OCI-LY3 (cell line): ENCODE data around the gene SMCO2.
A peak's percentile ranks its signal among the peaks of the same experiment; 100 is the strongest.

Source experiments
- H2AFZ ChIP-seq: fragments of 200-600, 300-600 bp; shearing (Covaris generic); 2 replicates; pipeline ENCODE4 v1.6.0; 2014; ENCODE audit warnings: antibody characterized with exemption, low read depth, low read length
- H3K27ac ChIP-seq: fragments of 200-600, 300-600 bp; sonication (generic); 2 replicates; pipeline ENCODE4 v1.5.1; 2014; ENCODE audit warnings: mild to moderate bottlenecking, low read length, moderate library complexity, mixed read lengths
- H3K27me3 ChIP-seq: fragments of 200-600, 300-600 bp; sonication (generic); 2 replicates; pipeline ENCODE4 v1.6.1; 2014; ENCODE audit warnings: low read depth, low read length, mixed read lengths
- H3K36me3 ChIP-seq: fragments of 200-600, 300-600 bp; sonication (generic); replicated peaks from 2 replicates; pipeline ENCODE3; 2014; ENCODE audit warnings: low read depth, low read length, mixed read lengths
- H3K4me1 ChIP-seq: fragments of 300-600, 200-600 bp; sonication (generic); 2 replicates; pipeline ENCODE4 v1.6.1; 2014; ENCODE audit warnings: low read length, mixed read lengths
- H3K4me2 ChIP-seq: fragments of 200-600, 300-600 bp; sonication (generic); 2 replicates; pipeline ENCODE4 v1.6.1; 2014; ENCODE audit warnings: low read length, mixed read lengths
- H3K4me3 ChIP-seq: fragments of 300-600, 200-600 bp; sonication (generic); 2 replicates; pipeline ENCODE4 v1.5.1; 2014; ENCODE audit warnings: antibody characterized with exemption, mild to moderate bottlenecking, low read length, moderate library complexity
- H3K79me2 ChIP-seq: fragments of 300-600, 200-600 bp; shearing (Covaris generic); 2 replicates; pipeline ENCODE4 v1.6.1; 2014; ENCODE audit warnings: mild to moderate bottlenecking, low read length, mixed read lengths
- H3K9ac ChIP-seq: fragments of 300-600, 200-600 bp; shearing (Covaris generic); 2 replicates; pipeline ENCODE4 v1.6.0; 2014; ENCODE audit warnings: mild to moderate bottlenecking, low read length, moderate library complexity
- H3K9me3 ChIP-seq: fragments of 200-600, 300-600 bp; shearing (Covaris generic); 2 replicates; pipeline ENCODE4 v1.6.1; 2014; ENCODE audit warnings: low read length, mixed read lengths; ENCODE audit not compliant: insufficient read depth
- H4K20me1 ChIP-seq: fragments of 200-600, 300-600 bp; sonication (generic); 2 replicates; pipeline ENCODE4 v1.6.1; 2016; ENCODE audit warnings: low read length, mixed read lengths; ENCODE audit not compliant: insufficient read depth
- EZH2phosphoT487 ChIP-seq: fragments of 200-600 bp; shearing (Covaris generic); IDR thresholded peaks from 2 replicates; pipeline ENCODE4 v1.6.1; 2018; ENCODE audit warnings: antibody characterized with exemption, mixed run types, low read depth
- TF ChIP-seq, protein P1 (sequence below): fragments of 200-600, 300-600 bp; sonication (generic); IDR thresholded peaks from 2 replicates; pipeline ENCODE4 v1.5.1; 2014; ENCODE audit warnings: antibody characterized with exemption, low read length, low read depth

The SMCO2 gene

DNA sequence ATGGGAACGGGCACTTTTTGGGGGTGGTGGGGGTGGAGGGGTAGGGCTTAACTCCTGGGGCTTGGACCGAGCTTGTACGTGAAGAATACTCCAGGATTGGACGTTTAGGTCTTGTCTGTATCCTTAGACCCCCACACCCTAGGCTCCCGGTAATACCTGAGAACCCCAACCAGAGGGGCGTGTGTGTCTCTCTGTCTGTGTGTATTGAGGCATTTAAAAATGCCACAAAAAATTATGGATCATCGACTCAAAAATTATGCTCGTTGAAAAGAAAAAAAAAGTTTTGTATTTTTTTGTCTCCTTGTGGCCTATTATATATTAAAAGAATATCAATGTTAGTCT lies 77.9 kb downstream of the SMCO2 start:
- no peaks in the 10 kb centered on the region for H3K9me3 ChIP-seq
- H3K27ac ChIP-seq = no peak overlapping the region
- no peak for TF ChIP-seq EZH2phosphoT487
- TF ChIP-seq, protein P1, sequence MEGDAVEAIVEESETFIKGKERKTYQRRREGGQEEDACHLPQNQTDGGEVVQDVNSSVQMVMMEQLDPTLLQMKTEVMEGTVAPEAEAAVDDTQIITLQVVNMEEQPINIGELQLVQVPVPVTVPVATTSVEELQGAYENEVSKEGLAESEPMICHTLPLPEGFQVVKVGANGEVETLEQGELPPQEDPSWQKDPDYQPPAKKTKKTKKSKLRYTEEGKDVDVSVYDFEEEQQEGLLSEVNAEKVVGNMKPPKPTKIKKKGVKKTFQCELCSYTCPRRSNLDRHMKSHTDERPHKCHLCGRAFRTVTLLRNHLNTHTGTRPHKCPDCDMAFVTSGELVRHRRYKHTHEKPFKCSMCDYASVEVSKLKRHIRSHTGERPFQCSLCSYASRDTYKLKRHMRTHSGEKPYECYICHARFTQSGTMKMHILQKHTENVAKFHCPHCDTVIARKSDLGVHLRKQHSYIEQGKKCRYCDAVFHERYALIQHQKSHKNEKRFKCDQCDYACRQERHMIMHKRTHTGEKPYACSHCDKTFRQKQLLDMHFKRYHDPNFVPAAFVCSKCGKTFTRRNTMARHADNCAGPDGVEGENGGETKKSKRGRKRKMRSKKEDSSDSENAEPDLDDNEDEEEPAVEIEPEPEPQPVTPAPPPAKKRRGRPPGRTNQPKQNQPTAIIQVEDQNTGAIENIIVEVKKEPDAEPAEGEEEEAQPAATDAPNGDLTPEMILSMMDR = no peak
- peak overlapping the region; percentile 99 for H2AFZ ChIP-seq
- peak overlapping the region; percentile 76 for H3K9ac ChIP-seq
- H3K36me3 ChIP-seq = no peaks in the 10 kb centered on the region
- no peaks in the 10 kb centered on the region for H4K20me1 ChIP-seq
- H3K4me1 ChIP-seq = peaks cover 6% of the 10 kb centered on the region
- H3K4me2 ChIP-seq = peak overlapping the region; percentile 90
- no peaks in the 10 kb centered on the region for H3K79me2 ChIP-seq
- peaks cover 36% of the 10 kb centered on the region for H3K27me3 ChIP-seq
- peak overlapping the region; percentile 91 for H3K4me3 ChIP-seq

DNA sequence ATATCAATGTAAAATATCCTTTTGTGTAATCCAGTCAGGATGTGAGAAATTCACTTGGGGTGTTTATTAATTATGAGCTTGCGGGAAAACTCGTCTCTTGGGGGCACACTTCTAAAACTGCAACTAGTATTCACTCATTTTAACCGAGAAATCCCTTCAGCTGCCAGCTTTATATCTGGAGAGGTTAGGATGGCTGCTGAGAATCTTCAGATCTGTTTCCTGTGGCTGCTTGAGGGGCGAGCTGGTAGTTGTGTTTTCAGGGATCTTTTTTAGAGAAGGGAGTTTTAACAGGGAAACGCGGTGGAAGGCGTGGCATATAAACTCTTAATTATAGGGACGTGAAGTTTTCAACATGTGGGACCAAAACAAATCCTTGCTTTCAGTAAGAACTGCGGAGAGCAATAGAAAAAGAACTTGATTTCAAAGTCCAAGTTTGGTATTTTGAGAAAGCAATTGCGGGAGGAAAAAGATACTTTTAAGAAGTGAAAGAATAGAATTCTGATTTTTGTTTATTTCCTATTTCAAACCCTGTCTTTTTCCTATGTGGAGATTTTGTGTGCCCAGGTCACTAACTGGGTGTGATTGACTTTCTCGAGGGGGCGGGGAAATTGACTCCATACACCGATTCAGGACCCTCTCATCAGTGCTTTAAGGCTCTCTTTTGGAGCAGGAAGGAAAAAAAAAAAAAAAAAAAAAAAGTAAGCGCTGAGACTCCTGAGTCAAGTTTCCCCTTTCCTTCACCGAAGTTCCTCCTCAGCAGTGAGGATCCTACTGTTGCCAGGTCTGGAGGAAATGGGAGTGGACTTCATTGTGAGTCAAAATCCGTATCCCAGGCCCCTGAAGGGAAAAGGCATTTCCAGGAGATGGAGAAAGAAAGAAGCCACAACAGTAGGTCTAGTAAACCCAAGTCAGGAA lies 78.6 kb downstream of the SMCO2 start:
- H3K79me2 ChIP-seq = no peaks in the 10 kb centered on the region
- peaks cover 31% of the 10 kb centered on the region for H3K27me3 ChIP-seq
- H3K27ac ChIP-seq = no peak overlapping the region
- no peak overlapping the region for H3K9ac ChIP-seq
- peak overlapping the region; percentile 91 for H3K4me3 ChIP-seq
- peaks cover 6% of the 10 kb centered on the region for H3K4me1 ChIP-seq
- no peaks in the 10 kb centered on the region for H3K36me3 ChIP-seq
- H4K20me1 ChIP-seq = no peaks in the 10 kb centered on the region
- H3K4me2 ChIP-seq = peak overlapping the region; percentile 90
- no peaks in the 10 kb centered on the region for H3K9me3 ChIP-seq
- no peak for TF ChIP-seq EZH2phosphoT487
- TF ChIP-seq, protein P1 = no peak
- H2AFZ ChIP-seq = 0 out of 2 replicates have a peak overlapping the region, but pooled peaks have one; percentile 35

DNA sequence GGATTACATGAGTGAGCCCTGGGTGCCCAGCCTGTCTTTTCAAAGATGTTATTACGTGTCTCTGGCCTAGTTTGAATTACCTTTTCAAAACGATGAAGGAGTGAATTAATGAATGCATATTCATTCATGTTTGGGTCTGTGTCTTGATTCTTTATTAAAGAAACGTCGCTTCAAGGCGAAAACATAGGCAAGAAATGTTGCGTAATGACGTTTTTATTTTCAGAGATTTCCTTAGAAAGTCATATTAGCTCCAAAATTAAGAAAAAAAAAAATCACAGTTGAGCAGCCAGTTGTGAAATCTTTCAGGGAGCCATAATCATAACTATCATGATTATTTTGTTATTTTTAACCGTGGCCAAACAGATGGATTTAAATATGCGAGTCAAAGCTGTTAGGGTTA lies 81.0 kb downstream of the SMCO2 start:
- Histone ChIP-seq H3K27ac (no peak overlapping the region), H3K27me3 (peaks cover 18% of the 10 kb centered on the region), H3K9me3 (no peaks in the 10 kb centered on the region), H3K36me3 (no peaks in the 10 kb centered on the region), H3K4me1 (peaks cover 12% of the 10 kb centered on the region), H2AFZ (no peak overlapping the region), H4K20me1 (no peaks in the 10 kb centered on the region), H3K9ac (no peak overlapping the region), H3K4me2 (no peak overlapping the region), H3K4me3 (no peak overlapping the region), H3K79me2 (no peaks in the 10 kb centered on the region)
- TF ChIP-seq, protein P1 = no peak
- no peak for TF ChIP-seq EZH2phosphoT487

DNA sequence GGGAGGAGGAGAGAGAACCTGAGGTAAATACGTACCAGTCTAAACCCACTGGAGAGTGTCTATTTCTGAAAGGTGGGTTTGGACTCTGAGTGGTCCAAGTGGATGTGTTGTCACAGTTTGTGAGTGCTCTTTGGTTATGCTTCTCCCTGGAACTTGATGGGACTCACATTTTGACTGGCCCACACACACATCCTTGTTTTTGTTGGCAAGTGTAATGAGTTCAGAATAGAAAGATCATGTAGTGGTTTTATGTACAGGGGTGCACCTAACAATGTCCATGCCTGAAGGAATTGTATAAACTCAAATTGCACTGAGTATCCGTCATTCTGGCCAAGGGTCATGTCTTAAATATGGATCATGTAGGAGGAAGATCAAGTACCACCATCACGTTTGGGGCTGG lies 82.3 kb downstream of the SMCO2 start:
- Histone ChIP-seq H3K9me3 (no peaks in the 10 kb centered on the region), H3K4me3 (no peak overlapping the region), H3K36me3 (no peaks in the 10 kb centered on the region), H3K4me1 (peaks cover 12% of the 10 kb centered on the region), H3K9ac (no peak overlapping the region), H4K20me1 (no peaks in the 10 kb centered on the region), H3K27me3 (peaks cover 18% of the 10 kb centered on the region), H3K79me2 (no peaks in the 10 kb centered on the region), H3K4me2 (no peak overlapping the region), H3K27ac (no peak overlapping the region), H2AFZ (no peak overlapping the region)
- no peak for TF ChIP-seq EZH2phosphoT487
- TF ChIP-seq, protein P1 = no peak
